Natural killer cell (primary cell): ENCODE data around the gene GAP43. TPM values are rescaled to one million over a fixed set of nuclear protein-coding genes. Genes with fewer than 3 reads are reported as not detected.

ENCODE experiments used
- ATAC-seq, 3 donors: fragments of 150-1000 bp in 2 of 3; fragments of 200-7000 bp in 1 of 3; cut with Tn5 transposase; 1 replicate in 1 of 3; 2 replicates in 2 of 3; pipeline ENCODE4 v1.10.0; 2021; ENCODE audit warnings: mild to moderate bottlenecking in 2 of 3, moderate library complexity in 2 of 3
- DNase-seq, 2 donors: peaks; one replicate each; pipeline versions ENCODE4 v3.0.0 to v3.0.0-alpha.2; 2013 to 2021; ENCODE audit warnings: mixed read lengths in 1 of 2
- H3K27ac ChIP-seq: one replicate; pipeline ENCODE4 v1.5.1; 2013; ENCODE audit warnings: mild to moderate bottlenecking, low read length
- H3K27me3 ChIP-seq: one replicate; pipeline ENCODE4 v1.6.1; 2013; ENCODE audit warnings: low read length; ENCODE audit not compliant: control insufficient read depth, insufficient read depth
- H3K36me3 ChIP-seq: one replicate; pipeline ENCODE4 v1.6.1; 2013; ENCODE audit warnings: low read length; ENCODE audit not compliant: control insufficient read depth, insufficient read depth
- H3K4me1 ChIP-seq: one replicate; pipeline ENCODE4 v1.6.1; 2013; ENCODE audit warnings: low read length; ENCODE audit not compliant: control insufficient read depth, insufficient read depth
- H3K4me3 ChIP-seq: one replicate; pipeline ENCODE4 v1.5.1; 2013; ENCODE audit warnings: low read length
- H3K9me3 ChIP-seq: one replicate; pipeline ENCODE4 v1.6.1; 2013; ENCODE audit warnings: low read length; ENCODE audit not compliant: control insufficient read depth, insufficient read depth
- H3K27ac Mint-ChIP-seq, 2 donors: one replicate each; pipeline ENCODE4 v1.8.0; 2022; ENCODE audit warnings: mild to moderate bottlenecking in 2 of 2, mixed read lengths in 2 of 2, moderate library complexity in 1 of 2
- H3K27me3 Mint-ChIP-seq, 2 donors: one replicate each; pipeline ENCODE4 v1.8.0; 2022; ENCODE audit warnings: low read depth in 2 of 2, mixed read lengths in 2 of 2
- H3K36me3 Mint-ChIP-seq: one replicate; pipeline ENCODE4 v1.8.0; 2022; ENCODE audit warnings: mixed read lengths
- H3K4me1 Mint-ChIP-seq, 2 donors: one replicate each; pipeline ENCODE4 v1.8.0; 2022; ENCODE audit warnings: mixed read lengths in 2 of 2
- H3K4me3 Mint-ChIP-seq: one replicate; pipeline ENCODE4 v1.8.0; 2022; ENCODE audit warnings: mild to moderate bottlenecking, moderate library complexity, mixed read lengths
- H3K9me3 Mint-ChIP-seq, 2 donors: one replicate each; pipeline ENCODE4 v1.8.0; 2022; ENCODE audit warnings: mixed read lengths in 2 of 2
- CTCF ChIP-seq: fragments of 200-600 bp; IDR thresholded peaks from one replicate; pipeline ENCODE4 v1.8.0; 2022; ENCODE audit warnings: antibody characterized with exemption
- WGBS: methylation state at CpG from one replicate; pipeline ENCODE4 v1.1.7; 2013; ENCODE audit warnings: missing lambda C conversion rate; ENCODE audit not compliant: insufficient coverage; 5-methylcytosine and 5-hydroxymethylcytosine counted together
- intact Hi-C: fragments of 100-400 bp; cut with micrococcal nuclease; formaldehyde crosslinking; loops from one replicate; pipeline ENCODE4 v1.14.2; 2022
- total RNA-seq, 4 donors: library from RNA; stranded (reverse); fragments of 120-200 nt in 1 of 4; gene quantifications; one replicate each; pipeline versions ENCODE4 v1.2.3 to v1.2.4, GENCODE V29; 2013 to 2022

The GAP43 gene
- total RNA-seq, 3 donors from 2014 or later (not counting 1 experiment from before 2014, with no cell fraction given): 0.14 TPM; not detected in 2

- intact Hi-C loops: loop anchor here (2.0 to 5.0 kb wide), 2 partner anchors 124 to 512 kb away; partner anchors contain the start of gene ZBTB20
- Histone ChIP-seq H3K4me3 (peak overlapping the region; percentile 71), H3K4me1 (peaks cover 14% of the 10 kb centered on the region), H3K36me3 (no peaks in the 10 kb centered on the region), H3K27me3 (peaks cover 1% of the 10 kb centered on the region), H3K27ac (peak overlapping the region; percentile 89), H3K9me3 (no peaks in the 10 kb centered on the region)
- no peaks in the 10 kb centered on the region for H3K36me3 Mint-ChIP-seq
- WGBS: under 1% methylated on average over 58 of the region's 58 CpGs
- H3K9me3 Mint-ChIP-seq: no peaks in the 10 kb centered on the region
- H3K4me1 Mint-ChIP-seq: peaks cover 21 to 22% of the 10 kb centered on the region in 2 donors
- no peak for TF ChIP-seq CTCF
- peaks cover 0 to 18% of the 10 kb centered on the region in 2 donors for H3K27me3 Mint-ChIP-seq
- ATAC-seq: peak; percentile 85 to 88 (median 86)
- H3K27ac Mint-ChIP-seq: peak overlapping the region; percentile 85 to 94
- peak; percentile 65 to 80 for DNase-seq
- peak overlapping the region; percentile 91 for H3K4me3 Mint-ChIP-seq
Observed at GRCh38 chr3:115658337-115659181, 35.2 kb downstream of the GAP43 start.

GRCh38 chr3:115659253-115660220 lies 36.2 kb downstream of the GAP43 start:
- Mint-ChIP-seq H3K27me3 (peaks cover 0 to 18% of the 10 kb centered on the region in 2 donors), H3K4me3 (peak overlapping the region; percentile 91), H3K4me1 (peaks cover 21 to 22% of the 10 kb centered on the region in 2 donors), H3K27ac (peak overlapping the region; percentile 85 to 94), H3K9me3 (no peaks in the 10 kb centered on the region), H3K36me3 (no peaks in the 10 kb centered on the region)
- Histone ChIP-seq H3K27me3 (no peaks in the 10 kb centered on the region), H3K4me3 (peak overlapping the region; percentile 71), H3K9me3 (no peaks in the 10 kb centered on the region), H3K36me3 (no peaks in the 10 kb centered on the region), H3K4me1 (peaks cover 14% of the 10 kb centered on the region), H3K27ac (peak overlapping the region; percentile 89)
- peak in 1 of 2 donors; percentile 39 for DNase-seq
- intact Hi-C loops: loop anchor here (2.0 to 5.0 kb wide), 2 partner anchors 123 to 513 kb away; partner anchors contain the start of gene ZBTB20
- ATAC-seq: no peak
- 56% methylated on average over 9 of the region's 12 CpGs for WGBS
- no peak for TF ChIP-seq CTCF

GRCh38 chr3:115660646-115661337 lies 37.5 kb downstream of the GAP43 start:
- DNase-seq: peak in 1 of 2 donors; percentile 11
- peaks cover 0 to 24% of the 10 kb centered on the region in 2 donors for H3K27me3 Mint-ChIP-seq
- H3K4me1 Mint-ChIP-seq: peaks cover 21 to 22% of the 10 kb centered on the region in 2 donors
- no peaks in the 10 kb centered on the region for H3K36me3 ChIP-seq
- intact Hi-C loops: no loop called here
- peaks cover 14% of the 10 kb centered on the region for H3K4me1 ChIP-seq
- no peaks in the 10 kb centered on the region for H3K9me3 ChIP-seq
- WGBS: 79% methylated on average over 5 of the region's 5 CpGs
- H3K36me3 Mint-ChIP-seq: no peaks in the 10 kb centered on the region
- H3K27ac Mint-ChIP-seq: peak overlapping the region; percentile 85 to 94
- H3K4me3 ChIP-seq: no peak overlapping the region
- no peaks in the 10 kb centered on the region for H3K9me3 Mint-ChIP-seq
- H3K4me3 Mint-ChIP-seq: no peak overlapping the region
- no peak for ATAC-seq
- H3K27ac ChIP-seq: no peak overlapping the region
- TF ChIP-seq CTCF: no peak
- H3K27me3 ChIP-seq: no peaks in the 10 kb centered on the region
